ENCODE measurements around the gene TMEM51.

The TMEM51 gene

DNA sequence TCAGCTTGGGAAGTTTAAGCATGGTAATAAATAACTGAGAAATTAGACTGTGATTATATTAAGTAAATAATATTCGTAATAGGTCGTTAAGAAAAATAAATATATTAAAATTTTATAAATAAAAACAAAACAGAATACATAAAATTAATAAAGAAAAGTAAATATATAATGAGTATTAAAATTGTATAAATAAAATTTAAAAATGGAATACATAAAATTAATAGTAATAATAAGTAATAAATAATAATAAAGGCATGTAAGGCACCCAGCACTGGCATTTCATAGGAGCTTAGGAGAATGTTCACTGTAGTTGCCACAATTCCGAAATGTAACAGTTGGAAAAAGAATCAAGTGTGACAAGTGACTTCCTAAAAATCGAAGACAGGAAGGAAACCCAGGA, 47.7 kb downstream of the TMEM51 start:
- DNase-seq, result no peak

DNA sequence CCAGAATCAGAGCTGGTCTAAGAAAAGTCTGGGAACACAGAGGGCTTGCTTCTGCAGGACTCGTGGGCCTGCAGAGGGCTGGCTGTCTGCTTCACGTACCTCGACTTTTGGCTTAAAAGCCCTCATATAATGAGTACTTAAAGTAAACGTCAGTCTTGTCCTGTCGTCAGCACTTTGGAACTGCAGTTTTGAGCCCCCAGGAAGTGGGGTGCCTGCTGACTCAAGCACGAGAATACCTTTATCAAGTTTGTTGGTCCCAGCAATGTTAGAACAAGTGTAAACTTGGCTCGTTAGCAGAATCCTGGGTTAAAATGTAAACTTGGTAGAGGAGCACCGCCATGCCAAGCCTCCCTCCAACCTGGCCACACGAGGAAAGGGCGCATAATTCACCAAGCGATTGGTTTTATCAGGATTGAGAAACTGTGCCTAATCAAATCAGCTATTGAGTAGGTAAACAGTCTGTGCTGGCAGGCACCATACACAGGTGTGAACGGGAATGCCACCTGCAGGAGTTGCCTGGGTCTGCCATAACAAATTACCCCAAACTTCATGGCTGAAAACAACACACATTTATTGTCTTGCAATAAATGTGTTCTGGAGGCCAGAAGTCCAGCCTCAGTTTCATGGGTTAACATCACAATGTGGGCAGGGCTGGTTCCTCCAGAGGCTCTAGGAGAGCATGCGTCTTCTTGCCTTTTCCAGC, 48.5 kb downstream of the TMEM51 start:
- DNase-seq, result no peak

DNA sequence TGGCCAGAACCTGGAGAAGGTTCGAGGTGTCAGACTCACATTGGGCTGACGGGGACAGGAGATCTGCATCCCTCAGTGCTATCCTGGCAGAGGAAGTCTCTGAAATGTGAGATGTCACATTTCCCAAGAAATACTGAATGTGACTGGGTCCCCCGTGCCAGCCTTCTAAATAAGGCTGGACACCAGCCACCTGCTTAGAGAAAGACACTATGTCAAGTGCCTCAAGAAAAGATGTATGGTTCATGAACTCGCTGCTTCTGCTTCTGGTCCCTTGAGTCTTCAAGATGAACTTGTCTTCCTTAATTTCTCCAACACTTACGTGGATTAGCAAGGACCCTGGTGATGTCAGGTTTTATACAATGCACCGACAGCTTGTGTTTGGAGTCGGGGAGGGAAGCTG, 51.4 kb downstream of the TMEM51 start:
- no peak for DNase-seq

DNA sequence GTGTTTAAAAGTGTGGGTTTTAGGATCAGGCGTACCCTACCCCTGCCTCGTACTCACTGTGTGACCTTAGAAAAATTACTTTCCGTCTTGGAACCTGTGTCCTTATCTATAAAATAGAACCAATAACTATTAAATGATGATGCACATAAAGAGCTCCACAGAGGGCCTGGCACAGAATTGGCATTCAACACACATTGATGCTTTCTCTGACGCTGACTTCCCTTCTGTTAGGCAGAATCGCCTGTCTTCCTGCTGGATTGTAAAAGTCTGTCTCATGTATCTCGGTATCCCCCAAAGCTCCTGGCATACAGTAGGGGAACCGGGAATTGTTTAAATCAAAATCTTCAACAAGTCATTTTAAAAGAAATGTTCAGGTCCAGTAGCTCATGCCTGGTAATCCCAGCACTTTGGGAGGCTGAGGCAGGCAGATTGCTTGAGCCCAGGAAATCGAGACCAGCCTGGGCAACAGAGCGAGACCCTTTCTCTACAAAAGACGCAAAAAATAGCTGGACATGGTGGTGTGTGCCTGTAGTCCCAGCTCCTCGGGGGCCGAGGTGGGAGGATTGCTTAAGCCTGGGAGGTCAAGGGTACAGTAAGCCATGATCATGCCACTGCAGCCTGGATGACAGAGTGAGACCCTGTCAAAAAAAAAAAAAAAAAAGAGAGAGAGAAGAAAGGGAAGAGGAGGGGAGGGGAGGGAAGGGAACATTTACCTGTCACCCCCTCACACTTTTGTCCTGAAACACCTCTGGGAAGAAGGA, 52.2 kb downstream of the TMEM51 start:
- DNase-seq, result no peak

DNA sequence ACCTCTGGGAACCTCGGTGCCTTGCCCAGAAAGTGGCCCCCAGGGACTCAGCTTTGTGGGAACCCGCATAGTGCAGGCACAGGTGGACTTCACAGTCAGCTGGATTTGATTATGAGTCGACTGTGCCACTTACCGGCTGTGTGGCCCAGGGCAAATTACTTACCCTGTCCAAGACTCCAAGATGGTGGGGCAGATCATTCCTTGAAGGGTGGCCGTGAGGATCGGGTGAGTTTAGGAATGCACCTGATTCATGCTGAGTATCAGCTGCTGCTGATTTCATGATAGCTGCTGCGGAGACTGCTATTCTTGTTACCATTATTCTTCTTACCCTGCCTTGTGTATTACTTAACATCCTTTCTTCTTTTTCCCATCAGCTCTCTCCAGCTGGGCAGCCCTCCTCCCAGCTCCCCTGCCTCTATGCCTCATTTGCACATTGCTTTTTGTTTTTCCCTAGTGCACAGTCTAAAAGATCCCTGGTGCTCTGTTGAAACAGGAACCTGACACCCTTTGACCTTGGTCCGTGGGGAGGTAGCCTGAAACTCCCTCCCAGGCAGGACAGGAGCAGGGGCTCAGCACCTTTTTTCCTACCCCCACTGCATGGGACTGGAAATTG, 53.0 kb downstream of the TMEM51 start:
- DNase-seq, result peak; percentile 23

DNA sequence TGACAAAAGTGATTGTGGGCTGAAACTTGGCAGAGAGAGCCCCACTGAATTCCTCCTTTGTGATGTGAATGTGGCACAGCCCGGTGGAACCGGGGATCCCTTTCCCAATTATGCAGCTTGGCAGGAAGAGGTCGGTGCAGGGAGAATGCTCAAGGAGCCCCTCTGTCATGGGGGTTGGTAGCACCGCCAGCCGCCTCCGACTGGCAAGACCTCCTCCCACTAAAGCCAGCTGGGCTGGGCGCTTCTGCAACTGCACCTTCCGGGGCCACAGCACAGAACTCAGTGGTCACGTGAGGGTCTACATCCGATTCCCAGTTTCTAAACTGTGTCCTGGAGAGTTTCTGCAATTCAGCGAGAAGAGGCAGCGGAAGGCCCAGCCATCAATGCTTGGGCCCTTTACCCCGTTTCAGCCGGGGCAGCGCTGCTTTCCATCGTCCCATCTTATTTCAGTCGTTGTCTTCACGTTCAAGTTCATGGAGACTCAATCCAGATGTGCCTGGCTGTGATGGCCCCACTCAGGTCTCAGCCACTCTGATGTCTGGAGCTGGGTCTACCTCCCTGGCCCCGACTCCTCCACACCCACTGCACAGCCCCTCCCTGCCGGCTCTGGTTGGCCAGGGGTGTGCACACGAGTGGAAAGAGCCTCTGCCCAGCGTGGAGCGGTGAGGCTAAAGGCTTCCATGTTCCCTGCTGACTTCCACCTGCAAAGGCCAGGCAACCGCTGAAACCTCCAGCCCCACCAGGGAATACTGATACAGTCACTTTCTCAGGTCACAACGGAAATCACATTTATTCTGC, 53.7 kb downstream of the TMEM51 start:
- no peak for DNase-seq

DNA sequence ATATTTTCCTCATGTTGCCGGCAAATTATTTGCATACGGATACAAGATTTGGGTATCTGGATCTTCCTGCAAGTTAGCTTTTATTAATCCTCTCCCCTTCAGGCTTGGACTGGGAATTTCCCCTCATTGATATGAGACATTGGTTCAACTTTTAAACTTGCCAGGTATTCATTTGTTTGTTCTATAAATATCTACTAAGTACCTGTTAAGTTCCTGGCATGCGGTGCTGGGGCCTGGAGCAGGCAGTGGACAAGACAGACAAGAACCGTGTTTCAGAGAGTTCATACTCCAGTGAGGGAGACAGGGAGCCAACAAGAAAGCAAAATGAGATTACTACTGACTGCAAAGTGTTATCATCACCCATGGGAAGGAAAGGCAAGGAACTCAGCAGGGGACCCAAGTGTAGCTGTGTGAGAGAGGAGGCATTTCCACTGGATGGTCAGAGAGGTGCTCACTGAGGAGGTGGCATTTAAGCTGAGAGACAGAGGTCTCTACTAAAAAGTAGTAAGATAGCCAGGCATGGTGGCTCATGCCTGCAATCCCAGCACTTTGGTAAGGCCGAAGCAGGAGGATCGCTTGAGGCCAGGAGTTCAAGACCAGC, 54.4 kb downstream of the TMEM51 start:
- DNase-seq, result no peak

DNA sequence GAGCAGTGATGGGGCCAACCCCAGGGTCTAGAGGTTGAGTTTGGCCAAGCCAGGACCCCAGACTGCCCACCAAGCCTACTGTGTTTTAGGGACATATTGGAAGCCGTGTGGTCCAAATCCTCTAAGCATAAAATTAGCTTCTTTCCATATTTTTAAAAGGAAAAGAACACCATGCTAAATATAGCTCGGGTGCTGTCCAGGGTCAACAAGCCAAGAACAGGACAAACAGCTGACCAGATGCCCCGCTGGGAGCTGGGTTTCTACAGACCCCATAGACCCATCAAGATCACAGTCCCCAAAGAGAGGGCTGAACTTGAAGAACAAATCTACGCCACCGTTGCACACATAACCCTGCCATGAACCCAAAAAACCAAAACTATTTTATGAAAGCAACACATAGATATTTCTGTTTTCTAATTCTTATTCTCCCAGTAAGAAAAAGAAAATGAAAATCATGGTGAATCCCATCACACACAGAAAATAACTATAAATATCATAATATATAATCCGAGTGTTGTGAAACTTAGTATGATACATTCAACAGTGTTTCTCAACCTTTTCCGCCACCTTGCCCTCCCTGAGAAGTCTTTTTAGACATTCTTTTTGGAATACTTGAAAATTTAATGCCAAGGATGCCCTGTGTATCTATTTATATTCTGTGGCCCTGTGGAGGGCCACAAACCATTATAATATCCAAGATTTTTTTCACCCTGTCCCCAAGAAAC, 57.3 kb downstream of the TMEM51 start:
- no peak for DNase-seq

DNA sequence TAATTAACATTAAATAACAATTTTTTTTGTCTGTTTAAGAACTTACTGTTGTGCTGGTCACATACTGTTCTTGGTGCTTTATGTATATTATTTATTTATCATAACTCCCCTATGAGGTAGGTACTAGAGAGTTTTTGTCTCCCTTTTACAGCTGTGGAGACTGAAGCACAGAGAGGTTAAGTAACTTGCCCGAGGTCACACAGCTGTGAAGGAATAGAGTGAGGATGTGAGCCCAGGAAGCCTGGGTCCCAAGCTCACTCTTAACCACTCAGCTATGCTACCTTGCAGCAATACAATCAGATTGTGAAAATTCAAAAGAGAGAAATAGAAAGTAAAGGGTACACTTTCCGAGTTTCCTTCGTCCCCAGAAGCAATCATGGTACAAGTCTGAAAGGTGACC, 57.9 kb downstream of the TMEM51 start:
- no peak for DNase-seq

DNA sequence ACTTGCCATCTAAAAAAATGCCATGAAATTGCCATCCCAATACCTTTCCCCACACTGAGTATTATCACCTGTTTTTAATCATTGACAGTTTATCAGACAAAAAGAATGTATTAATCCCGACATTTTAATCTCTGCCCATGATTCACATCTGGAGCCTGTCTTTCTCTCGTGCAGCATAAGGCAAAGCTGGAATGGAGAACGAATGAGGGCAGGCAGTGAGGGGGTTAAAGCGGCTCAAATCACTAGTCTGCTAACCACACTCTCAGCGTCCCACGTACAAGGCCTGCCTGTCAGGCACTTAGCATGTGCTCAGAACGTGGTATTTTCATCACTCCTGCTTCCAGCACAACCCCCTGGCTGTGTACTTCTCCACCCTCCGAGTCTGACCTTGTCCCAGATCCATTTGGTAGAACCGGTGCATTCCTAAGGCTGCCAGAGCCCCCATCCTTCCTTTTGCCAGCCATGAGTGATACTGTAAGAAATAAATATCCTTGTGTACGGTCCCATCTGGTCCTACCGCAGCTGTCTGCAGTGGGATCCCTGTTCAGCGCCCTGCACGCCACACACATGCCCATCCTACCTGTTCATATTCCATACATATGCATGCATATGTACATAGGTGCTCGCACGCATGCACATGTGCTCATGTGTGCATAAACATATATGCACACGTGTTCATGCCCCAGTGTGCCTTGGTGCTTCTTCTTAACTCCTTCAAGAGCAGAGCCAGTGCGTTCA, 58.8 kb downstream of the TMEM51 start:
- no peak for DNase-seq

DNA sequence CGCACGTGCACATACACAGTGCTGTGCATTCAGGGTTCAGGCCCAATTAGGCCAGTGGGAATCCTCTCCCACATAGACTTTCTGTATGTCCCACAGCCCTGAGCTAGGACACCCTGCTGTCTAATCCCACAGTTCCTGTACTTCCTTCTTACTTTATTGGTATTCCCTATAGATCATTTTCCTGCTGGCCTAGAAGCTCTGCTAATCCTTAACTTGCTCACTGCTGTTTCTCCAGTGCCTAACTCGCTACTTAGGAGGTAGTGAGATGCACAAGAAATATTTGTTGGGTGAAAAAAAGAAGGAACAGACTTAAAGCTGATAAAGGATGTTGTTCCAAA, 59.4 kb downstream of the TMEM51 start:
- no peak for DNase-seq

DNA sequence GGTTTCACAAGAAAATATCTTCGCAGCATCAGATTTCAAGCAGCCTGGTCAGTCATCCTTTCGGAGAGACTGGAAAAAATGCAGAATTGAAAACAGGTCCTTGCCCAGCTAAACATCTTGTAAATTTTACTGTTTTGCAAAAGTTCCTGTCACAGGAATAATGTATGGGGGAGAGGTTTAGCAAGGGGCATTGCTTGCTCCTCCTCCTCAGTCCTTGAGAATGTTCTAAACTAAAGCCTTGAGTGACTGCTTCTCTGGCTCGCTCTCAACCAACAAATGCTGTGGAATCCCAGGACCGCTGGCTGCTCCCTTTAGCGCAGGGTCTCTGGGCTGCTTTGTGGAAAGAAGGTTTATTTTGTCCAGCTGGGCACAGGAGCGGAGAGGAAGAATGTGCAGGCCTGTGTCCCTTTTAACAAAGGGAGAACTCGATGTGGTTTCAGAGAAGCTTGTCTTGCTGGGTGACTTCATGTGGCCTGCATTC, 59.8 kb downstream of the TMEM51 start:
- DNase-seq, result no peak

DNA sequence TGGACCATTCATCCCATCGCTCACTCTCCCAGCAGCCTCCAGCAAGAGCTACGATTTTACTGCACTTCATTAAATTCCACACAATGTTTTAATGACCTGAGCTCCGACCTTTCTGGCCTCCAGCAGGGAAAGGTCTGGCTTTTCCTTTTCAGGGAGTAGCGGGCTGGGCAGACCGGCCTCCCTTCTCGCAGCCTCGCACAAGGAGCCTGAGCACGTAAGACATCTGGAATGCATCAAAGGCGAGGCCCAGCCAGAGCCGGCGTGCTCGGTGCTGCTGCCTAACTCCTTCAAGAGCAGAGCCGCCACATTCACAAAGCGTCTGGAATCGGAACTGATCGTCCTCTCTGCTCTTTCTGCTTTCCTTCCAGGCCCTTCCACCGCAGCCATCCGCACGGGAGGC, 61.0 kb downstream of the TMEM51 start:
- DNase-seq, result no peak

DNA sequence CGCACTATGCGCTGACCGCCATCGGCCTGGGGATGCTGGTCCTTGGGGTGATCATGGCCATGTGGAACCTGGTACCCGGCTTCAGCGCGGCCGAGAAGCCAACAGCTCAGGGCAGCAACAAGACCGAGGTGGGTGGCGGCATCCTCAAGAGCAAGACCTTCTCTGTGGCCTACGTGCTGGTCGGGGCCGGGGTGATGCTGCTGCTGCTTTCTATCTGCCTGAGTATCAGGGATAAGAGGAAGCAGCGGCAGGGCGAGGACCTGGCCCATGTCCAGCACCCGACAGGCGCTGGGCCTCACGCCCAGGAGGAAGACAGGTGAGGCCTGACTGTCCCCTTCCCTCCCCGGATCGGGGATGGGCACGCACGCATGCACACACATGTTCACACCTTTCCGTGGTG, 61.6 kb downstream of the TMEM51 start:
- no peak for DNase-seq

DNA sequence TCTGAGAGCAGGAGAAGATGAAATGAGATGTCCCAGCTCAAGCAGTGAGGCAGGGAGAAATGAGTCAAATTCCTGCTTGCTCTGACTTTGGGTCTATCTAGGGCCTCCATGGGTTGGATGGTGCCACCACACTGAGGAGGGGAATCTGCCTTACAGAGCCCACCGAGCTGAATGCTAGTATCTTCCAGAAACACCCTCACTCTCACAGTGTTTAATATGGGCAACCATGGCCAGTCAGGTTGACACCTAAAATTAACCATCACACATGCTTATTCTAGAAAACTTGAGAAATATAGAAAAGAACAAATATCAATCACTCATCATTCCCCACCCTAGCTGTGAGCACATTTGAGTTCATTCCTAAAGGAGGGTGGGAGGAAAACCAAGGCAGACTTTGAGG, 64.1 kb downstream of the TMEM51 start:
- no peak for DNase-seq

DNA sequence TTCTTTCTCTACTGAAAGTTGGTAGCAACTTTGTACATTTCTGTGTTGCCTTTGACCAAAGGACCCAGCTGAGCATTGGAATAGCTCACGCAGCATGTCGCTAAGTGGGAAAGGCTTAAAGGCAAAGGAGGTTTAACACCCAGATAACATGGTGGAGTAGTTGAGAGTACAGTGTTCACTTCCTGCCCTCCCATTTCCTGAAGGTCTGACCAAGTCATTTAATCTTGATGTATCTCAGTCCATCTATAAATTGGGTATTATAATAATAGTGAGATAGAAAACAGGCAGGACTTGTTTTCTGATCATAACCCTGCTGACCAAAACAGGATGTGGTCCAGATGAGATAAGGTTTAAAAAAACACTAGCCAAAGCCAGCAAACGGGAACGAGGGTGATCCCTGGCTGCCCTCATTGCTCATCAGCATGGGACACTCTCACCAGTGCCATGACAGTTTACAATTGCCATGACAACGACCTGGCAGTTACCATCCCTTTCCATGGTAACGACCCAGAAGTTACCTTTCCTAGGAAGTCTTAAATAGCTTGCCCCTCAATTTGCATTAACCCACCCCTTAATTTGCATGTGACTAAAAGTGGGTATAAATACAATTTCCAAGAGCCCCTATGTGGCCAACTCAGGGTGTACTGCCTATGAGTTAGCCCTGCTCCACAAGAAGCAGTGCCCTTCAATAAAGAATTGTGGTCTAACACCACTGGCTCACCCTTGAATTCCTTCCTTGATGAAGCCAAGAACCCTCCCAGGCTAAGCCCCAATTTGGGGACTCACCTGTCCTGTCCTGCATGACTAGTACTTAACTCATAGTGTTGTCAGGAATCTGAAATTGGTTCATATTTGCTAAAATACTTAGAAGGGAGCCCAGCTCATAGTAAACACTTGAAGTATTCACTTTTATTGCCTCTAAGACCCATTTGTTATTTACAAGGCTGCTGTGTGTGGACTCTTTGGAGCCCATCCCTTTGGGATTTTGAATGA, 65.0 kb downstream of the TMEM51 start:
- DNase-seq, result peak; percentile 43

DNA sequence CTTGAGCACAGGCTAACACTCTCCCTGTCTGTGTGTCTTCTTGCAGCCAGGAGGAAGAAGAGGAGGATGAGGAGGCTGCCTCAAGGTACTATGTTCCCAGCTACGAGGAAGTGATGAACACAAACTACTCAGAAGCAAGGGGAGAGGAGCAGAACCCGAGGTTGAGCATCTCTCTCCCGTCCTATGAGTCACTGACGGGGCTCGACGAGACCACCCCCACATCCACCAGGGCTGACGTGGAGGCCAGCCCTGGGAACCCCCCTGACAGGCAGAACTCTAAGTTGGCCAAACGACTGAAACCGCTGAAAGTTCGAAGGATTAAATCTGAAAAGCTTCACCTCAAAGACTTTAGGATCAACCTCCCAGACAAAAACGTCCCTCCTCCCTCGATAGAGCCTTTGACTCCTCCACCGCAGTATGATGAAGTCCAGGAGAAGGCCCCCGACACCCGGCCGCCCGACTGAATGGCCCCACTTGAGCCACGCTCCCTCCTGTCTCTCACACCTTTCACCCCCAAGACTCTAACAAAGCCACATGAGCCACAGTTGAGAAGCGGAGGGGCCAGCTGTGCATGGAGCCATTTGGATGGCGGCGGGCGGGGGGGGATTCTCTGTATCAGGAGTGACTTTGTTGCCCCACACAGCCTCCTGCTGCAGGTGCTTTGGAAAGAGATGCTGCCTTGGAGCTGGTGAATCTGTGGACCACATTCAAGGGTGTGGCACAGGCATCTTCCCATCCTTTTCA, 65.9 kb downstream of the TMEM51 start:
- DNase-seq, result no peak

DNA sequence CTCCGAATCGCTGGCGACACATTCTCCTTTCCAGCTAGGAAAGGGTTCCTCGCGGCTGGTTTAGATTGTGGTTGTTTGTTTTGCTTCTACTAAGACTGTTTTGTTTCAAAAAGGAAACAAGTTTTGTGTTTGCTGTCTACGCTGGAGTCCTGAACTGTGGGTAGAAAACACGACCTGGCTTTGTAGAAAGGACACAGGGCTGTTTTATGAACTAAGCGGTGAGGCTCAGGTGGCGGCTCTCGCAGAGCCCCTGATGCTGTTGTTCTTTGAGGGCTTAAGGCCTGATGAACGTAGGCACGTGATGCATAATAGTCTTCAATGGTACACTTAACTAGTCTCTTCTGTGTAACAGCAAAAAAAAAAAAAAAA, 66.5 kb downstream of the TMEM51 start:
- DNase-seq, result no peak

DNA sequence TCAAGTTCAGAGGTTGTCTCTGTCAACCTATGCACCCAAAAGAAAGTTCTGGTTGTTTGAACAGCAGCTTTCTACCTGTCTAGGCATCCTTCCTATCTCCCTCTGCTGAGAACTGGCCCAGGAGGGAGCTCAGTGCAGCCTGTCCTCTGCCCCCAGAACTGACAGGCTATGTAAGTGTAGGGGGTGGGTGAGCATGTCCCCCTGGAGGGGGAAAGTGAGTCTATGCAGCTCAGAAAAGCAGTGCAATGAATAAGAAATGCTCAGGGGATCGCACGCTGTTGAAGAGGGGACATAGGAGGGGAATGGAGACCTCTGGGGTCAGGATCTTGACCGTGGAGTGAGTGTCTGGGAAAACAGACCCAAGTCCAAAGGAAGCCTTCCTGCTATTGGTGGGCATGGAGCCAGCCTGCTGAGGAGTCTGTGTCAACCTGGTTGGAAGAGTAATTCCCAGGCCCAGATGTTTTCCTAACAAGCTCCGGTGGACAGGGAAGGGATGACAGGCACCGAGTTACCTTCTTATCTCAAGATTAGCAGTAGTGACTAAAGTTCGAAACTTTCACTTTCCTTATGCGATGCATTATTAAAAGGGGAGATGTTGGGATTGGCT, 67.4 kb downstream of the TMEM51 start:
- DNase-seq, result no peak

All from DMS53 (cell line).